ENCODE data around the gene OXSR1.

Gene OXSR1

GRCh38 chr3:38221005-38221404, 55.7 kb downstream of the OXSR1 start:
- peaks cover 25% of the 10 kb centered on the region for H3K4me1 ChIP-seq (ENCODE audit: low read length)
- peaks cover 5% of the 10 kb centered on the region; the same call in 1 of the 2 replicates for H3K79me2 ChIP-seq (ENCODE audit: low read length)
- H3K4me3 ChIP-seq (ENCODE audit: low read length): no peak overlapping the region
- TF ChIP-seq EZH2phosphoT487 (IDR thresholded peaks at IDR 0.05; ENCODE audit: low read depth) (no peak), CTCF (IDR thresholded peaks at IDR 0.05; ENCODE audit: low read depth, low read length) (no peak)
- no peak overlapping the region for H2AFZ ChIP-seq (ENCODE audit: low read depth, low read length)
- H3K27ac ChIP-seq (ENCODE audit: low read length): no peak overlapping the region
- H3K9ac ChIP-seq (ENCODE audit: low read length): no peak overlapping the region
- H4K20me1 ChIP-seq (ENCODE audit: insufficient read depth, low read length): 0 out of 2 replicates have a peak, but pooled peaks cover 4% of the 10 kb centered on the region
- H3K36me3 ChIP-seq (replicated peaks; ENCODE audit: low read depth, low read length): peaks cover 40% of the 10 kb centered on the region
- H3K27me3 ChIP-seq (ENCODE audit: low read depth, low read length): no peaks in the 10 kb centered on the region
- no peaks in the 10 kb centered on the region for H3K9me3 ChIP-seq (ENCODE audit: insufficient read depth, low read length)
- H3K4me2 ChIP-seq (ENCODE audit: low read length): no peak overlapping the region

GRCh38 chr3:38222032-38222634, 56.8 kb downstream of the OXSR1 start:
- H3K27ac ChIP-seq (ENCODE audit: low read length): no peak overlapping the region

GRCh38 chr3:38224357-38224756, 59.0 kb downstream of the OXSR1 start:
- Histone ChIP-seq H3K79me2 (ENCODE audit: low read length) (no peaks in the 10 kb centered on the region; the same call in 1 of the 2 replicates), H3K4me2 (ENCODE audit: low read length) (no peak overlapping the region), H3K27ac (ENCODE audit: low read length) (no peak overlapping the region), H4K20me1 (ENCODE audit: insufficient read depth, low read length) (no peaks in the 10 kb centered on the region), H3K4me3 (ENCODE audit: low read length) (no peak overlapping the region), H3K9ac (ENCODE audit: low read length) (no peak overlapping the region), H3K4me1 (ENCODE audit: low read length) (peaks cover 31% of the 10 kb centered on the region), H3K36me3 (replicated peaks; ENCODE audit: low read depth, low read length) (peaks cover 34% of the 10 kb centered on the region), H3K9me3 (ENCODE audit: insufficient read depth, low read length) (no peaks in the 10 kb centered on the region), H3K27me3 (ENCODE audit: low read depth, low read length) (no peaks in the 10 kb centered on the region), H2AFZ (ENCODE audit: low read depth, low read length) (no peak overlapping the region)
- TF ChIP-seq EZH2phosphoT487 (IDR thresholded peaks at IDR 0.05; ENCODE audit: low read depth) (no peak), CTCF (IDR thresholded peaks at IDR 0.05; ENCODE audit: low read depth, low read length) (no peak)

More at GRCh38 chr3:38222032-38222634, 56.8 kb downstream of the OXSR1 start:
- TF ChIP-seq EZH2phosphoT487 (IDR thresholded peaks at IDR 0.05; ENCODE audit: low read depth) (no peak), CTCF (IDR thresholded peaks at IDR 0.05; ENCODE audit: low read depth, low read length) (no peak)
- peaks cover 33% of the 10 kb centered on the region for H3K36me3 ChIP-seq (replicated peaks; ENCODE audit: low read depth, low read length)
- H3K9me3 ChIP-seq (ENCODE audit: insufficient read depth, low read length): no peaks in the 10 kb centered on the region
- H3K79me2 ChIP-seq (ENCODE audit: low read length): peaks cover 5% of the 10 kb centered on the region; the same call in 1 of the 2 replicates
- no peak overlapping the region for H3K9ac ChIP-seq (ENCODE audit: low read length)
- peaks cover 18% of the 10 kb centered on the region for H3K4me1 ChIP-seq (ENCODE audit: low read length)
- no peaks in the 10 kb centered on the region for H3K27me3 ChIP-seq (ENCODE audit: low read depth, low read length)
- H4K20me1 ChIP-seq (ENCODE audit: insufficient read depth, low read length): 0 out of 2 replicates have a peak, but pooled peaks cover 1% of the 10 kb centered on the region
- H3K4me3 ChIP-seq (ENCODE audit: low read length): no peak overlapping the region
- H3K4me2 ChIP-seq (ENCODE audit: low read length): no peak overlapping the region
- H2AFZ ChIP-seq (ENCODE audit: low read depth, low read length): no peak overlapping the region

- no peak overlapping the region for H3K4me2 ChIP-seq (ENCODE audit: low read length)
- no peak overlapping the region for H3K27ac ChIP-seq (ENCODE audit: low read length)
- no peak for TF ChIP-seq EZH2phosphoT487 (IDR thresholded peaks at IDR 0.05; ENCODE audit: low read depth)
- TF ChIP-seq CTCF (IDR thresholded peaks at IDR 0.05; ENCODE audit: low read depth, low read length): no peak
- H3K4me1 ChIP-seq (ENCODE audit: low read length): peaks cover 31% of the 10 kb centered on the region
- H3K79me2 ChIP-seq (ENCODE audit: low read length): no peaks in the 10 kb centered on the region
- H3K9me3 ChIP-seq (ENCODE audit: insufficient read depth, low read length): no peaks in the 10 kb centered on the region
- H3K27me3 ChIP-seq (ENCODE audit: low read depth, low read length): no peaks in the 10 kb centered on the region
- peaks cover 53% of the 10 kb centered on the region for H3K36me3 ChIP-seq (replicated peaks; ENCODE audit: low read depth, low read length)
- no peak overlapping the region for H2AFZ ChIP-seq (ENCODE audit: low read depth, low read length)
- H4K20me1 ChIP-seq (ENCODE audit: insufficient read depth, low read length): no peaks in the 10 kb centered on the region
- H3K9ac ChIP-seq (ENCODE audit: low read length): no peak overlapping the region
- no peak overlapping the region for H3K4me3 ChIP-seq (ENCODE audit: low read length)
Observed at GRCh38 chr3:38226273-38226672, 60.9 kb downstream of the OXSR1 start.
